Mucosa of rectum (tissue), 2 donors: Measurements from ENCODE around the gene IGFBP4.

ENCODE experiments used
- H3K27ac ChIP-seq, 2 donors: one replicate each; pipeline ENCODE4 v1.7.0; 2013; ENCODE audit warnings: inconsistent platforms in 2 of 2, low read depth in 2 of 2, low read length in 2 of 2
- H3K27me3 ChIP-seq, 2 donors: one replicate each; pipeline ENCODE4 v1.7.0; 2013; ENCODE audit warnings: low read length in 2 of 2; ENCODE audit not compliant: control insufficient read depth in 2 of 2, insufficient read depth in 2 of 2
- H3K36me3 ChIP-seq, 2 donors: one replicate each; pipeline ENCODE4 v1.7.0; 2013; ENCODE audit warnings: low read length in 2 of 2; ENCODE audit not compliant: control insufficient read depth in 2 of 2, insufficient read depth in 2 of 2
- H3K4me1 ChIP-seq, 2 donors: one replicate each; pipeline ENCODE4 v1.7.0; 2013; ENCODE audit warnings: low read length in 2 of 2, mild to moderate bottlenecking in 1 of 2; ENCODE audit not compliant: control insufficient read depth in 2 of 2, insufficient read depth in 2 of 2
- H3K4me3 ChIP-seq, 2 donors: one replicate each; pipeline ENCODE4 v1.7.0; 2013; ENCODE audit warnings: low read length in 2 of 2
- H3K9ac ChIP-seq, 2 donors: one replicate each; pipeline ENCODE4 v1.7.0; 2013; ENCODE audit warnings: low read length in 2 of 2, low read depth in 1 of 2, mild to moderate bottlenecking in 1 of 2
- H3K9me3 ChIP-seq, 2 donors: one replicate each; pipeline ENCODE4 v1.7.0; 2013; ENCODE audit warnings: low read length in 2 of 2; ENCODE audit not compliant: control insufficient read depth in 2 of 2
- donor health status: healthy.
- donor health status: Normal muscosa, but diverticular disease.

Gene IGFBP4

DNA sequence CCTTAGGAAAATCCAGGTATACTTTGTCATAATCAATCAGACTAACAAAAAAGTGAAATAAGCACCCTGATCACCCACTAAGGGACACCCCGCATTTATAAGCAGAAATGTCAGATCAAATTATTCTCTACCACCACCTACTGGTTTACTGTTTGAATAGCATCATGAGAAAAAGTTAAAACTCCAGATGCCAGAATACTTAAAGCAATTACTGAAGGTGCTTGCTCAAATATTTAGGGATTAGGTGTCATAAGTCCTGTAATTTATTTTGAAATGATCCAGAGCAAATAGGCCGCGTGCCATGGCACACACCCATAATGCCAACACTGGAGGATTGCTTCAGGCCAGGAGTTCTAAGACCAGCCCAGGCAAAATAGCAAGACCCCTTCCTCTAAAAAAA lies 27.9 kb upstream of the IGFBP4 start:
- no peaks in the 10 kb centered on the region for H3K36me3 ChIP-seq
- H3K4me3 ChIP-seq: no peak overlapping the region
- no peaks in the 10 kb centered on the region for H3K9me3 ChIP-seq
- no peaks in the 10 kb centered on the region for H3K27me3 ChIP-seq
- H3K4me1 ChIP-seq: peaks cover 8 to 10% of the 10 kb centered on the region in 2 donors
- no peak overlapping the region for H3K9ac ChIP-seq
- no peak overlapping the region for H3K27ac ChIP-seq

- no peaks in the 10 kb centered on the region for H3K27me3 ChIP-seq
- no peaks in the 10 kb centered on the region for H3K9me3 ChIP-seq
- peak overlapping the region in 1 of 2 donors; percentile 78 for H3K9ac ChIP-seq
- no peak overlapping the region for H3K27ac ChIP-seq
- H3K4me1 ChIP-seq: peaks cover 8 to 10% of the 10 kb centered on the region in 2 donors
- no peaks in the 10 kb centered on the region for H3K36me3 ChIP-seq
- peak overlapping the region in 1 of 2 donors; percentile 95 for H3K4me3 ChIP-seq
Observed at GRCh38 chr17:40416671-40417070, 26.6 kb upstream of the IGFBP4 start.

DNA sequence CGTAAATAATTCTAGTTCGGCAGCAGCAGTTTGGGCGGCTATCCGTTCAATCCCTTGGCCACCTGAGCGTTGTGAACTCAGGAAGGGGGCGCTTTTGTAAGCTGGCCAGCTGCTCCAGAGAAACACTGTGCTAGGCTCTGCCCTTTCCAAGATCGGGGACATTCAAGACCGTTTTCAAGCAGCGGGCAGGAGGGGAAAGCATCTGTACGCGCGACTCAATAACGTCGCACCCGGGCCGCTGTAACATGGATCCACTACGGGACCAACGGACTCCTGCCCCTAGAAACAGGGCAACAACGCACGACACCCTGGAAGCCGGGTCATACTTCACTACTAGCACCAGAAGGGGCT lies 26.0 kb upstream of the IGFBP4 start:
- no peak overlapping the region for H3K27ac ChIP-seq
- H3K36me3 ChIP-seq: no peaks in the 10 kb centered on the region
- H3K27me3 ChIP-seq: no peaks in the 10 kb centered on the region
- H3K4me3 ChIP-seq: peak overlapping the region; percentile 73 to 95
- H3K4me1 ChIP-seq: peaks cover 8 to 10% of the 10 kb centered on the region in 2 donors
- H3K9me3 ChIP-seq: no peaks in the 10 kb centered on the region
- peak overlapping the region; percentile 56 to 78 for H3K9ac ChIP-seq

DNA sequence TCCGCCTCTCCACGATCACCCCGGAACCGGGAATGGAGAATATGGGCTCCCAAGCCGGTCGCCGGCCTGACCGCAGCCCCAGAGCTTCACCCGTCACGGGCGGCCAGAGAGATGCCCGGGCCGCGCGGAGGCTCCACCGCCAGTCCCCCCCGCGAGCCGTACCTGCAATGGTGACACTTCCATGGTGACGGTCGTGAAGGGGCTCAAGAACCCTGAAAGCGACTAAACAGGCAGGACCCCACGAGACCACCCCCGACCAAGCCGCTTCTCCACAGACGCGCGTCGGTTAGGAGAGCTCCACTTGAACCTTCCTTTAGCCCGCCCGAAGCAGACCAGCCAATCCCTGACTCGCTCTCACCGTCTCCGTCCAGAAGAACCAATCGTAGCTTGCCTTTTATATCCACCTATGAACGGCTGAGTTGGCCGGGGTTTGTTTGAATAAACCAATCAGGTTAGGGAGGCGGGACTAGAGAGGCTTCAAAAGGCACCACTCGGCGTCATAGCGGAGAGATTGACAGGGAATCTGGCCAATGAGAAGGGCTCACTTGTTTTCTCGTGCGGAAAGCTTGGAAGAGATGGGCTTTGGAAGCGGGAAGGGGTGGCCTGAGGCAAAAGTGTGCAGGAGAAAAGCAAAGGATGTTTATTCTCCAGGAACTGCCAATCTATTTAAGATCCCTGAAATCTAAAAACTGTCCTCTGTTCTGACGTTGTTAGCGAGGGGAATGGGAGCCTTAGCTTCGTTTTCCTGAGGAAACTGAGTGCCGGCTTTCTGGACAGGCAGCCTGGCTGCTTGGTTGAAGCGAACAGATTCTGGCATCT lies 25.4 kb upstream of the IGFBP4 start, which contains the start of gene TOP2A:
TOP2A (minus strand) TSS at position 288 of the 819 bp plus-strand sequence; CDS start at position 183, 105 bp downstream.
- Histone ChIP-seq H3K4me1 (peaks cover 8 to 10% of the 10 kb centered on the region in 2 donors), H3K9ac (peak within 1 kb of the TSS; percentile 73 to 78), H3K27me3 (no peaks in the 10 kb centered on the region), H3K9me3 (no peaks in the 10 kb centered on the region), H3K4me3 (peak within 1 kb of the TSS; percentile 73 to 95), H3K36me3 (no peaks in the 10 kb centered on the region), H3K27ac (peak within 1 kb of the TSS in 1 of 2 donors; percentile 40)

- H3K27me3 ChIP-seq: no peaks in the 10 kb centered on the region
- H3K4me1 ChIP-seq: peaks cover 8 to 10% of the 10 kb centered on the region in 2 donors
- H3K27ac ChIP-seq: peak overlapping the region in 1 of 2 donors; percentile 40
- H3K4me3 ChIP-seq: peak overlapping the region; percentile 73 to 95
- H3K36me3 ChIP-seq: no peaks in the 10 kb centered on the region
- H3K9me3 ChIP-seq: no peaks in the 10 kb centered on the region
- H3K9ac ChIP-seq: peak overlapping the region; percentile 73 to 78
Observed at GRCh38 chr17:40418428-40418706, 24.9 kb upstream of the IGFBP4 start.

- Histone ChIP-seq H3K4me1 (peaks cover 8 to 10% of the 10 kb centered on the region in 2 donors), H3K27ac (no peak overlapping the region), H3K9ac (no peak overlapping the region), H3K27me3 (no peaks in the 10 kb centered on the region), H3K36me3 (no peaks in the 10 kb centered on the region), H3K9me3 (no peaks in the 10 kb centered on the region), H3K4me3 (no peak overlapping the region)
Observed at GRCh38 chr17:40419559-40420331, 23.5 kb upstream of the IGFBP4 start.

- Histone ChIP-seq H3K27ac (no peak overlapping the region), H3K4me1 (peaks cover 3 to 4% of the 10 kb centered on the region in 2 donors), H3K36me3 (no peaks in the 10 kb centered on the region), H3K27me3 (no peaks in the 10 kb centered on the region), H3K4me3 (no peak overlapping the region), H3K9me3 (no peaks in the 10 kb centered on the region), H3K9ac (no peak overlapping the region)
Observed at GRCh38 chr17:40422990-40423633, 20.1 kb upstream of the IGFBP4 start.

DNA sequence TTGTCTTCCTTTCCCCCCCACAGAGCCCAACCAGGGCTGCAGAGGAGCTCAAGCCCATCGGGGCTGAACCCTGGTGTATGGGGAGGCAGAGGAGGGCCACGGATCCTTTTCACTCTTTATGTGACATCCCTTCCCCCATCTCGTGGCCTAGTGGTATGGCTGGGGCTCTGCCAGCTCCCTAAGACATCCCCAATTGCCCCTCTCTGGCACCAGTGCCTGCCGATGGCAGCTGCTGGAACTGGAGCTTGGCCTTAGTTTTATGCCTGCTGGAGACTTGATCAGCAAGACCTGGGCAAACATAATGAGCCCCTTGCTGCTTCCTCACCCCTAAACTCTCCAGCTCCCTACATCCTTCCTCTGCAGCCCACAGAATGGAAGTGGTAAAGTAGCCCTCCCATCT lies 17.5 kb upstream of the IGFBP4 start:
- Histone ChIP-seq H3K27me3 (no peaks in the 10 kb centered on the region), H3K9ac (no peak overlapping the region), H3K4me3 (no peak overlapping the region)

GRCh38 chr17:40427002-40427491 lies 16.2 kb upstream of the IGFBP4 start:
- Histone ChIP-seq H3K9me3 (no peaks in the 10 kb centered on the region), H3K9ac (no peak overlapping the region), H3K27ac (no peak overlapping the region), H3K36me3 (no peaks in the 10 kb centered on the region), H3K27me3 (no peaks in the 10 kb centered on the region), H3K4me3 (no peak overlapping the region), H3K4me1 (no peaks in the 10 kb centered on the region)

More for the DNA sequence above, 17.5 kb upstream of the IGFBP4 start:
- Histone ChIP-seq H3K36me3 (no peaks in the 10 kb centered on the region), H3K9me3 (no peaks in the 10 kb centered on the region), H3K27ac (no peak overlapping the region), H3K4me1 (no peaks in the 10 kb centered on the region)
